Kasumi-1 (cell line): ENCODE measurements around the gene BTBD1.
"Not testable (repeated sequence)": the region's sequence is repeated elsewhere in the genome, so short reads cannot be mapped to it uniquely, and the experiment has no call there.

Source experiments
- DNase-seq, 2 experiments: peaks; one replicate each; lab custom pipeline; 2025; lab: John Stamatoyannopoulos, UW

BTBD1 gene

DNA sequence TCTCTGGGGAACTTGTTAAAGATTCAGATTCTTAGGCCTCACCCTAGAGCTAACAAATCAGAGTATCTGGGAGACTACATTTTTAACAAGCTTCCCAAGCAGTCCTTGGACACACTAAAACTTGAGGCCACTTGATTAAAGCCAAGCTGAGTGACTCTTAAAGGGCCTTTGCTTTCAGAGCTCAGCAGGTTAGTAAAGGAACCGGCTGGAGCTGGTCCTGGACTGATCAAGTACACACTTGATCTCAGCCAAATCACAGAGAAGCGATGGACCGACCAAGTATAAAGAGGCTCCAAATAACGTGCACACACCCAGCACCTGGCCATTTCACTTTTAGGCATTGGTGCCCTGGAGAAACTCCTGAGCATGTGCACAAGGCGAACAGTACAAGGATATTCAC is 27.5 kb upstream of the BTBD1 start:
- no peak for DNase-seq

DNA sequence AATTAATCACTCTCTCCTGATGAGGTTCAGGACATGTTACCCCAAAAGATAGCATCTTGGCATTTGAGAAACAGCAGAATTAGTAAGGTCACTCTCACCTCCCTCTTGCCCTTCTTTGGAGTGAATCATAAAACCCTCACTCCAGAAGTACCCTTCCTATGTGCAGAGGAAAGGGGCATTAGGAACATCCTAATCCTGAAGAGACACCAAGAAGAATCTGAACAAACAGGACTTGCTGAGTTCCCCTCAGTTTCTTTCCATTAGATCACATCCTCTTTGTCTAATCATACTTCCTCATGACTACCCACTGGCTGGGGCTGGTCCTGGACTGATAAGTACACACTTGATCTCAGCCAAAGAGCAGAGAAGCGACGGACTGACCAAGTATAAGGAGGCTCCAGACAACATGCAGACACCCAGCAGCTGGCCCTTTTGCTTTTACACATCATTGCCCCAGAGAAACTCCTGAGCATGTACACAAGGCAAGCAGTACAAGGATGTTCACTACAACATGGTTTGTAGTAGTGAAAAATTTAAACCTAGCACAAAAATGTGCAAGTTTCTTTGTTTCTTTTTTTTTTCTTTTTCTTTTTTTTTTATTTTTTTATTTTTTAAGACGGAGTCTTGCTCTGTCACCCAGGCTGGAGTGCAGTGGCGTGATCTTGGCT is 25.4 kb upstream of the BTBD1 start:
- peak; percentile 81 to 82 for DNase-seq

DNA sequence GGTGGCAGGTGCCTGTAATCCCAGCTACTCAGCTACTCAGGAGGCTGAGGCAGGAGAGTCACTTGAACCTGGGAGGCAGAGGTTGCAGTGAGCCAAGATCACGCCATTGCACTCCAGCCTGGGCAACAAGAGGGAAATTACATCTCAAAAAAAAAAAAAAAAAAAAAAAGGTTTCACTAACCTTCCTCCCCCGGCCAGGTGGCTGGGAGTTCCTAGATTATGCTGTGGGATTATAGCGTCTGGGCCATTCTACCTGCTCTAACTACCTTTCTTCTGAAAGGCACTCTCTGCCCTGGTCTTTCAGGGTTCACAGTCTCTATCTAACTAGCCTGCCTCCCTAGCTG is 24.9 kb upstream of the BTBD1 start:
- not testable (repeated sequence) for DNase-seq

DNA sequence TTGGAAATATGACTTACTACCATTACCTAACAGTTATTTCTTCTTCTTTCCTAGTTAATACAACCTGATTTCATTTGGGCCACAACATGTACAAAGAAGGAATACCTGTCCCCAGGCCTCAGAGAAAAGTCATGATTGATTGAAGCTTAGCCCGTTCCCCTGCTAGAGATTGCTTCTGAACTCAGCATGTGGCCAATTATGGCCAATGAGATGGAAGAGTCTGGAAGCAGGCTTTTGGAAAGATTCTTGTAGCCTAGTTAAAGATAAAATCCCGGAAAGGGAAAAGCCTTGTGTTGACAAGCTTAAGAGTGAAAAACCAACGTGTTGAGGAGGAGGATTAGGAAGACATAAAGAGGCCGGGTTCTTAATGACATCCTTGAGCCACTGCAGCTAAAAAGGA is 23.4 kb upstream of the BTBD1 start:
- DNase-seq: no peak

GRCh38 chr15:83088876-83089275 is 21.8 kb upstream of the BTBD1 start:
- DNase-seq: no peak

- DNase-seq: no peak
Observed at GRCh38 chr15:83087576-83087975, 20.5 kb upstream of the BTBD1 start.

DNA sequence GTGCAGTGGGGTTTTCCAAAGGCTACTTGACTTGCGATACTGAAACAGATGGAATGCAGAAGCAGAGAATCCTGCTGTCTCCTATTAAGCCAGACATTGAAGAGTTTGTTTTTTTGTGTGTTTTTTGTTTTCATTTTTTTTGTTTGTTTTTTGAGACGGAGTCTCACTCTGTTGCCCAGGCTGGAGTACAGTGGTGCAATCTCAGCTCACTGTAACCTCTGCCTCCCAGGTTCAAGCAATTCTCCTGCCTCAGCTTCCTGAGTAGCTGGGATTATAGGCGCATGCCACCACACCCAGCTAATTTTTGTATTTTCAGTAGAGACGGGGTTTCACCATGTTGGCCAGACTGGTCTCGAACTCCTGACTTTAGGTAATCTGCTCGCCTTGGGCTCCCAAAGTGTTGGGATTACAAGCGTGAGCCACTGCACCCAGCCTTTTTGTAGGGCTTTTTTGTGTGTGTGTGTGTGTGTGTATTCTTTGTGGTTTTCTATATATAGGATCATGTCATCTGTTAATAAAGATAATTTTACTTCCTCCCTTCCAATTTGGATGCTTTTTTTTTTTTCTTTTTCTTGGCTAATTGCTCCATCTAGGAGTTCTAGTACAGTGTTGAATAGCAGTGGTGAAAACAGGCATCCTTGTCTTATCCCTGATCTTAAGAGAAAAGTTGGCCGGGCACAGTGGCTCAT is 19.0 kb upstream of the BTBD1 start:
- DNase-seq: not testable (repeated sequence)

DNA sequence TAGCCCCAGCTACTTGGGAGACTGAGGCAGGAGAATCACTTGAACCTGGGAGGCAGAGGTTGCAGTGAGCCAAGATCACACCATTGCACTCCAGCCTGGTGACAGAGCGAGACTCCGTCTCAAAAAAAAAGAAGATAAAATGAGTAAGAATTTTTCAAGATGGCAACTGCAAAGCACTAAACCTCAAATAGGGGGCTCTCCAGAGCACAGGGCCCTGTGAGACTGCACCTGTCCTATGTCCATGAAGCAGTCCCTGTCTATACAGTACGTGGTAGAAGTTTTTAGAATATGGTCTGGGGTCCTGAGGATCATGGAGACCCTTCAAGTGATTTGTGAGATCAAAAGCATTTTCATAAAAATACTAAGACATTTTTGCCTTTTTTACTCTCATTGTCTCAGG is 18.4 kb upstream of the BTBD1 start:
- DNase-seq: not testable (repeated sequence)

- DNase-seq: no peak
Observed at GRCh38 chr15:83082730-83083386, 15.8 kb upstream of the BTBD1 start.

GRCh38 chr15:83081256-83082014 is 14.4 kb upstream of the BTBD1 start:
- DNase-seq: no peak

- no peak for DNase-seq
Observed at GRCh38 chr15:83078712-83079111, 11.7 kb upstream of the BTBD1 start.

GRCh38 chr15:83077491-83078230 is 10.6 kb upstream of the BTBD1 start:
- no peak for DNase-seq

- peak in 1 of 2 experiments; percentile 6 for DNase-seq
Observed at GRCh38 chr15:83069211-83069642, 2.2 kb upstream of the BTBD1 start.

DNA sequence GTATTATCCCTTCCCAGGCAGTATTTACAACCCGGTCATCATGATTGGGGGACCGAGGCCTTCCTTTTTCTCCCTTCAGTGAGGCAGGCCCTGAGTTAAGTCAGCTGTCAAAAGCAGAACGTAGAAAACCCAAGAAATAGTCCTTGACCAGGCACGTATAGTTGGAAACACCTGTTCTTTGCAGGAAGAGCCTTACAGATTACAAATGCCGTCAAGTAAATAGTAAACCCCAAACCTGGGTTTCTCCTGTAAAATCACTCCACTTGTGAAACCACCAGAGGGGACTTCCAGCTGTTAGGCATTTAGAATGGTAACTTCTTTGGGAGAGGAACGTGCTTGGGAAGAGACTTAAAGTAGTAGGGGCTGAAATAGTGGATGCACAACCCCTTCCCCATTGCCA is 1.0 kb upstream of the BTBD1 start:
- no peak for DNase-seq

DNA sequence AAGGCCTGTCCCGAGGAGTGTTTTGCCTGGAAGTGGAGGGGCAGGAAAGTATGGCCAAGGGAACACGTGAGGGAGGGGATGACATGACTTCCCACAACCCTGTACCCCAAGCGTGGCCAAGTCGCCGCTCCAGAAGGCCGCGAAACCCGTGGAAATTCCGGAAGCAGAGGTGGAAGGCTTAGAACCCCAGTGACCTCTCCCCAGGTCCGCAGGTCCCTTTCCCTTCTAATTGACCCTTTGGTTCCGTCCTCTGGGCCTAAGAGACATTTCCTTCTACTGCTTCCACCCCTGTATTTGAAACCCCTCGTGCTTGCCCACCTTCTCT is 548 bp upstream of the BTBD1 start:
- DNase-seq: no peak

DNA sequence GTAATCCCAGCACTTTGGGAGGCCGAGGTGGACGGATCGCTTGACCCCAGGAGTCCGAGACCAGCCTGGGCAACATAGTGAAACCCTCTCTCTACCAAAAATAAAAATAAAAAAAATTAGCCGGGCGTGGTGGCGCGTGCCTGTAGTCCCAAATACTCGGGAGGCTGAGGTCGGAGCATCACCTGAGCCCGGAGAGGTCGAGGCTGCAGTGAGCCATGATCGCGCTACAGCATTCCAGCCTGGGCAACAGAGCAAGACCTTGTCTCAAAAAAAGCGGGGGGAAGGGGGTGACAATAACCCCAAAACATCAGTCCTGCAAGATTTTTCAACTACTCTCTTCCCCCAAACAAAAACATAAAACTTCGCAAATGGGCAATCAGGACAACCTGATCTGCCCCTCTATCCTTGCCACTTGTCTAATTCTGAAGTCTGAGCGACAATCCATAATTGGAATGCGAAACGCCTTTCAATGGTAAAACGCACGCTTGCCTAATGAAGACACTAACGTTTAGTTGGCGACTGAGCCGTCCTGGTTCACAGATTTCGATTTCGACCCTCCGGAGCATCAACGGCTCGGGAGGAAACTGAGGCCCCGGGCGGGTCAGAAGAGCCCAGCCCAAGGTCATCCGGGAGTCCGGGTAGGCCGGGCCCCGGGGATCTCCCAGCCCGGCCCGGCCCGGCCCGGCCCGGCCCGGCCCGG is 868 bp downstream of the BTBD1 start:
- peak in 1 of 2 experiments; percentile 20 for DNase-seq

DNA sequence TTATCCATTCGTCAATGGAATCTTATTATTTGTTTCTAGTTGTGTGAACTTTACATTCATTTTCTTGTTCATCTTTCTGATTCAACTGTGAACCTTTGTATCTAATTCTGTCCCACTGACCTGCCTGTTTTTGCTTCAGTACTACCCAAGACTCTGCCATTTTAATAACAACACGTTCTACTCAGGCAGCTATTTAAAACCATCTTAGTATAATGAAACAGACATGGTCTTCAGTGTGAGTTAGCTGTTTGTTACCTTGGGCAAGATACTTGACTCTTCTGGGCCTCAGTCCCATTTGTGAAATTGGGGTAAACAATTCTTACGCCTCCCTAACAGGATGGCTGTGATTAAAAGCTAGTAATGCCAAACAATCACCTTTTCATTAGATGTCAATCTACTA is 1.6 kb downstream of the BTBD1 start:
- DNase-seq: peak in 1 of 2 experiments; percentile 18

DNA sequence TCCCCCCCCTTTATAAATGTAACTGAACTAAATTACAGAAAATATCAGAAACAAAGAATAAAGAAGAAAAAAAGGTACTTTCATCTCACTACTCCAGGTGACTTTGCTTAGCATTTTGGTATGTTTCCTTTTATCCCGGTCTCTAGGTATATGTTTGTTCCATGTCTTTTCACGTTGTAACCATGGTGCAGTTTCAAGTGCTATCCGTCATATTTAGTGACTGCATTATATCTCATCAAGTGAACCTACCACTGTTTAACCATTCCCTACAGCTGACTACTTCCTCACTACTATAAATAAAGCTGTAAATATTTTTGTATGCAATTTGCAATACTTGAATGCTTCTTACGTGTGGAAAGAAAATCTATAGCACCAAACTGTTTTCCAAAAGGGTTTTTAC is 2.2 kb downstream of the BTBD1 start:
- peak; percentile 11 to 20 for DNase-seq

DNA sequence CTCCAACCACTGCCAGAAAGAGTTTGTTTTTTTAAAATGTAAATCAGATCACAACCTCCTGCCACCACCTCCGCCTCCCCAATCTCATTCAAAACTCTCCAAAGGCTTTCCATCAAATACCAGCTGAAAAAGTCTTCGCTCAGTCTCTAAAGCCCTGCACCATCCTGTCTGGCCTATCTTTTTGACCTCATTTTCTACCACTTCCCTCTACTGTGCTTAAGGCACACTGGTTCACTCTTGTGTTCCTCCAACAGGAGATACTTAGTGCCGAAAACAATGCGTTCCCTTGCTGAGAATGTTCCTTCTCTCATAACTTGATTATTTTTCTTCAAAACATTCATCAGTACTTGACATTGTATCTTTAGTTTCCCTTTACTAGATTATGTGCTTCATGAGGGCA is 3.5 kb downstream of the BTBD1 start:
- peak; percentile 39 to 51 for DNase-seq

GRCh38 chr15:83062768-83063180 is 4.3 kb downstream of the BTBD1 start:
- peak; percentile 27 to 50 for DNase-seq

DNA sequence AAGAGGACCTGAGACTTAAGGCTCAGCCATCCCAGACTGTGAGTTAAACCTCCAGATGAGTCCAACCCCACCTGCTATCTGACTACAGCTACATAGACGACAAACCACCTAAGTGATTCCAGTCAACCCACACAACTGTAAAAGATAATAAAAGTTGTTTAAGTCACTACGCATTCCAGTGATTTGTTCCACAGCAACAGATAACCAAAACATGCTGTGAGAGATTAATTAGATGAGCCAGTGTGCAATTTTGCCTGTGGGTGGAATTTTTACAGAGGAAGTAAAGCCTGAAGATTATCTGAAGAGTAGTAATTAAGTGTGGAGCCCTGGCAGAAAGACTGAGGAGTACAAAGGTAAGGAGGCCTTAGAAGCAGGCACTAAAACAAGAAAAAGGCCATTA is 5.4 kb downstream of the BTBD1 start:
- no peak for DNase-seq
